Stimulated activated effector memory CD8-positive, alpha-beta T cell treated with anti-CD3 and anti-CD28 coated beads, Interleukin-12 subunit alpha, Interleukin-12 subunit beta, amount 100 ng/mL, for 72 hours (primary cell): Measurements from ENCODE around the gene NPAS3.

ENCODE experiments used
- ATAC-seq: fragments of 150-1000 bp; cut with Tn5 transposase; 2 replicates; pipeline ENCODE4 v1.10.0; 2021
- DNase-seq, 2 donors: peaks; one replicate each; pipeline ENCODE4 v3.0.0; 2021 to 2022; ENCODE audit warnings: low spot score in 2 of 2
- H3K27ac Mint-ChIP-seq: one replicate; pipeline ENCODE4 v1.8.0; 2022; ENCODE audit warnings: mild to moderate bottlenecking, mixed read lengths
- H3K36me3 Mint-ChIP-seq: one replicate; pipeline ENCODE4 v1.8.0; 2022; ENCODE audit warnings: mild to moderate bottlenecking, mixed read lengths
- H3K4me1 Mint-ChIP-seq: one replicate; pipeline ENCODE4 v1.8.0; 2022; ENCODE audit warnings: mixed read lengths
- H3K4me3 Mint-ChIP-seq: one replicate; pipeline ENCODE4 v1.8.0; 2022; ENCODE audit warnings: mild to moderate bottlenecking, mixed read lengths
- H3K9me3 Mint-ChIP-seq: one replicate; pipeline ENCODE4 v1.8.0; 2022; ENCODE audit warnings: mixed read lengths

Gene NPAS3

GRCh38 chr14:33123281-33123680, 184.6 kb downstream of the NPAS3 start:
- Mint-ChIP-seq H3K9me3 (peaks cover 15% of the 10 kb centered on the region), H3K27ac (no peak overlapping the region), H3K4me1 (no peaks in the 10 kb centered on the region), H3K4me3 (no peak overlapping the region), H3K36me3 (no peaks in the 10 kb centered on the region)
- DNase-seq (no peak), ATAC-seq (no peak)

DNA sequence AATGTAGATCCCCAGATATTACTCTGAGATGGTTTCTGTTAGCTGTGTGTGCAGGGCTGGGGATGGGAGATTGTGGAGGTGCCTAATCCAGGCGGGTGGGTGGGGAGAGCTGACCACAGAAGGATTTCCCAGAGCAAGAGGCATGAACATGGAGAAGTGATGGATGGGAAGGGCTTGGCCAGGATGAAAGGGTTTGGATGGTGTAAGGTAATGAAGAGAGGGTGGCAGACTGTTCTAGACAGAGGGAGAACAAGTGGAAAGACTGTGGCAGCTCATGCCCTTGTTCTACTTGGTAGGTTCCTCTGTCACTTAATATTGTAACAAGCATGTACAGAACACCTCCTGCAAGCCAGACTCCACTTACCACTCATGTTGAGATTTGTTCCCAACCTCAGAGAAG, 187.8 kb downstream of the NPAS3 start:
- H3K4me1 Mint-ChIP-seq = no peaks in the 10 kb centered on the region
- no peak for DNase-seq
- H3K4me3 Mint-ChIP-seq = no peak overlapping the region
- no peak for ATAC-seq
- H3K27ac Mint-ChIP-seq = no peak overlapping the region
- H3K36me3 Mint-ChIP-seq = no peaks in the 10 kb centered on the region
- peaks cover 10% of the 10 kb centered on the region for H3K9me3 Mint-ChIP-seq

GRCh38 chr14:33127531-33127930, 188.9 kb downstream of the NPAS3 start:
- ATAC-seq (no peak), DNase-seq (no peak)
- peaks cover 19% of the 10 kb centered on the region for H3K9me3 Mint-ChIP-seq

DNA sequence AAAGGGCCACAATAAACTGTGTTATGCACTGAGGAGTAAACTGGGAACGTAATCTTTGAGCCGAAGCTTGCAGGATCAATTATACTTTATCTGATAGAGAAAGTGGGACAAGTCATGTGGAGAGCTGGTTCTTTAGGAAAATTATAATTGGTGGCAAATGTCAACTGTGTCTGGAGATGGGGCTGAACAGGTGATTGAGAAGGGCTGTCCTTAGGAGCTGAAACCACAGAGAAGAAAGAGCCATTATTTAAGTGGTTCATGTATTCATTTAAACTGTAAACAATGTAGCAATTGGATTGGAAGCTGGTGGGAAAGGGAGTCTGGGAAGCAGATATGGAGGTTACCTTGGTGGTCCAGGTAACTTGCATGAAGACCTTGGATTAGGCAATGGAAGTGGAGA, 193.1 kb downstream of the NPAS3 start:
- Mint-ChIP-seq H3K9me3 (peaks cover 12% of the 10 kb centered on the region), H3K27ac (no peak overlapping the region), H3K4me3 (no peak overlapping the region), H3K36me3 (no peaks in the 10 kb centered on the region), H3K4me1 (no peaks in the 10 kb centered on the region)
- DNase-seq (no peak), ATAC-seq (no peak)

More at GRCh38 chr14:33127531-33127930, 188.9 kb downstream of the NPAS3 start:
- Mint-ChIP-seq H3K27ac (no peak overlapping the region), H3K4me1 (no peaks in the 10 kb centered on the region), H3K4me3 (no peak overlapping the region), H3K36me3 (no peaks in the 10 kb centered on the region)

DNA sequence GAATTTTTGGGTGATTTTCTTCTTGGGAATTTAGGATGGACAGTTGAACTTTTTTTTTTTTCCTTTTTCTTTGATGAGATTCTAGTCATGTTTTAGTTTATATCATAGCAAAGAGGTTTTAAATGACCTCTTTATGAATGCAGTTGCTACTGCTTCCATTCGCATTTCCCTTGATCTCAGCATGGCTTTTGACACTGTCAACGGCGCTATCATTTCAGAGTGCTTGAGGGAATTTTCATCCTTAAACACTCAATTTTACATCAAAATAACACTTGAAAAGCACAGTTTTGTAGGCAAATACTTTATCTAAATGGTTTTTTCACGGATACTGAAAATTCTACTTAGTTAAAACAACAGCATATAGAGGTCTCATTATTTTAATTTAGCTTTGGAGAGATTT, 195.5 kb downstream of the NPAS3 start:
- Mint-ChIP-seq H3K36me3 (no peaks in the 10 kb centered on the region), H3K9me3 (peaks cover 9% of the 10 kb centered on the region), H3K27ac (no peak overlapping the region), H3K4me3 (no peak overlapping the region), H3K4me1 (no peaks in the 10 kb centered on the region)
- ATAC-seq = no peak
- DNase-seq = no peak

GRCh38 chr14:33134975-33135374, 196.3 kb downstream of the NPAS3 start:
- Mint-ChIP-seq H3K27ac (no peak overlapping the region), H3K36me3 (no peaks in the 10 kb centered on the region), H3K9me3 (peaks cover 11% of the 10 kb centered on the region), H3K4me3 (no peak overlapping the region), H3K4me1 (no peaks in the 10 kb centered on the region)
- no peak for DNase-seq
- ATAC-seq = no peak

- H3K4me3 Mint-ChIP-seq = no peak overlapping the region
- H3K27ac Mint-ChIP-seq = no peak overlapping the region
- ATAC-seq = no peak
- peaks cover 14% of the 10 kb centered on the region for H3K9me3 Mint-ChIP-seq
- no peak for DNase-seq
- no peaks in the 10 kb centered on the region for H3K36me3 Mint-ChIP-seq
- H3K4me1 Mint-ChIP-seq = no peaks in the 10 kb centered on the region
Observed at GRCh38 chr14:33150666-33151428, 212.2 kb downstream of the NPAS3 start.

- ATAC-seq (no peak), DNase-seq (no peak)
- Mint-ChIP-seq H3K4me1 (no peaks in the 10 kb centered on the region), H3K9me3 (peaks cover 9% of the 10 kb centered on the region), H3K27ac (no peak overlapping the region), H3K36me3 (no peaks in the 10 kb centered on the region), H3K4me3 (no peak overlapping the region)
Observed at GRCh38 chr14:33163109-33163508, 224.4 kb downstream of the NPAS3 start.

DNA sequence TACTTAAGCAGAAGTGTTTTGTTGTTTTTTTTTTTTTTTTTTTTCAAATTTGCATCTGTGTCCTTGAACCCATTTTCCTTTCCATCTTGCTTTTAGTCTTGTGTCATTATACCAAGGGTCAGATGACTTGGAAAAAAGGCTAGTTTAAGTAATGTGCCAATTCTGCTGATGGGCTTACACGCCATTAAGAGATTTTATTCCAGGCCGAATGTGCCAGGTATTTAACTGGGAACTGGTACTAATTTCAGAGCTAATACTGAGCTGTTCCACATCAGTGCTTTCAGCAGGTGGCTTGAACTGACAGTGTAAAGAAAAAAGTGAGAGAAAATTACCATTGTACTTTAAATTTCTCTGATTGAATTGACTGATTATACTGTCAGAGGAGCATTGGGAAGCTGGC, 224.9 kb downstream of the NPAS3 start:
- Mint-ChIP-seq H3K4me1 (no peaks in the 10 kb centered on the region), H3K9me3 (peaks cover 7% of the 10 kb centered on the region), H3K27ac (no peak overlapping the region), H3K36me3 (no peaks in the 10 kb centered on the region), H3K4me3 (no peak overlapping the region)
- ATAC-seq = no peak
- DNase-seq = no peak

DNA sequence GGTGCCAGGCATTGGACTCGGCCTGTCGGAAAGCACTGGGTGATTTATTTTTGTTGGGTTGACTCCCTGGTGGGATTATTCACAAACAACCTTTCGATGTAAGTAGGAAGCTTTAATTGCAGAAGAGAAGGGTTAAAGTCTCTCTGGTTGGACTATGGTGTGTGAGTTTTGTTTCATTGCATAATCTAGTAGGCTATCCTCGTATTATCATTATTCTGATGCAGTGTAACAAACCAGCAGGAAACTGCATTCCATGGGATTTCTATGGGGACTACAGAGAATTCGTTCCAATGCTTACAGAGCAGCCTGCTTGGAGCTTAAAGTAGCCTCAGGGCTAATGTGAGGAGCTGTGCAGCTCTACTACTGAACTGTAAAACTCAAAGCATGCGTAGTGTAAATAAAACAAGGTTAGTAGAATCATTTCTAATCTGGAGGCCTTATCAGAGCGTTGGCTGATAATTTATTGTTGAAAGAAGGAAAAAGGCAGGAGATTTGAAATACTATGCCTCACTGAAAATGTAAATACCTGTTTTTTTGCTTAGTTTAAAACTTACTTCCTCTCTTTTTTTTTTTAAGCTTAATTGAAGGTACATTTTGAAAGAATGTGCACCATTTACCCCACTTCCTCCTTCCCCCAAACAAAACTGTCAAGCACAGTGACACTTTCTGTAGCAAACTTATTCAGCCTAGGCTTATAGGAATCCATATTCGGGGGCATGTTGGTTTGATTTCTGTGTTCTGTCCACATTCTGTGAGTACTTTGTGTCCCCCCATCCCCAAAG, 226.7 kb downstream of the NPAS3 start:
- H3K36me3 Mint-ChIP-seq = no peaks in the 10 kb centered on the region
- ATAC-seq = no peak
- peaks cover 9% of the 10 kb centered on the region for H3K9me3 Mint-ChIP-seq
- no peak overlapping the region for H3K4me3 Mint-ChIP-seq
- H3K4me1 Mint-ChIP-seq = no peaks in the 10 kb centered on the region
- H3K27ac Mint-ChIP-seq = no peak overlapping the region
- no peak for DNase-seq

DNA sequence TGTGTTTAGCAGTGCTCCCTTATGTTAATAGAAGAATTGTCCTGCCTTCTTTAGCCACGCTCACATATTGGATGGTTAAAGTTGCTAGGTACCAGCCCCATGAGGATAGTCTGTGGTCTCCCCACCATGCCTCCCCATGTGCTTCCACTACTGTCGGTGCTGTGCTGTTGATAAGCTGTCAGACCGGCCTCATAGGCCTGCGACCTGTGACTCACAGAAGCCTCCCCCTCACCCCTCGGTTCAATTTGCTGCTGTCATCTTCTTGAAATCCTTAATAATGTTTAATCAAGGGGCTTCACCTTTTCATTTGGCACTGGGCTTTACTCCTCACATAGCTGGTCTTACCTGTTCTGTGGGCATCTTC, 227.2 kb downstream of the NPAS3 start:
- H3K36me3 Mint-ChIP-seq = no peaks in the 10 kb centered on the region
- ATAC-seq (no peak), DNase-seq (no peak)
- no peaks in the 10 kb centered on the region for H3K4me1 Mint-ChIP-seq
- no peak overlapping the region for H3K27ac Mint-ChIP-seq
- H3K9me3 Mint-ChIP-seq = peaks cover 9% of the 10 kb centered on the region
- H3K4me3 Mint-ChIP-seq = no peak overlapping the region

- H3K4me1 Mint-ChIP-seq = no peaks in the 10 kb centered on the region
- peaks cover 17% of the 10 kb centered on the region for H3K9me3 Mint-ChIP-seq
- ATAC-seq (no peak), DNase-seq (no peak)
- no peaks in the 10 kb centered on the region for H3K36me3 Mint-ChIP-seq
- no peak overlapping the region for H3K4me3 Mint-ChIP-seq
- H3K27ac Mint-ChIP-seq = no peak overlapping the region
Observed at GRCh38 chr14:33175951-33176350, 237.3 kb downstream of the NPAS3 start.

GRCh38 chr14:33184587-33184986, 245.9 kb downstream of the NPAS3 start:
- no peak overlapping the region for H3K4me3 Mint-ChIP-seq
- ATAC-seq = no peak
- DNase-seq = no peak
- peaks cover 6% of the 10 kb centered on the region for H3K9me3 Mint-ChIP-seq
- H3K4me1 Mint-ChIP-seq = no peaks in the 10 kb centered on the region
- H3K27ac Mint-ChIP-seq = no peak overlapping the region
- no peaks in the 10 kb centered on the region for H3K36me3 Mint-ChIP-seq

DNA sequence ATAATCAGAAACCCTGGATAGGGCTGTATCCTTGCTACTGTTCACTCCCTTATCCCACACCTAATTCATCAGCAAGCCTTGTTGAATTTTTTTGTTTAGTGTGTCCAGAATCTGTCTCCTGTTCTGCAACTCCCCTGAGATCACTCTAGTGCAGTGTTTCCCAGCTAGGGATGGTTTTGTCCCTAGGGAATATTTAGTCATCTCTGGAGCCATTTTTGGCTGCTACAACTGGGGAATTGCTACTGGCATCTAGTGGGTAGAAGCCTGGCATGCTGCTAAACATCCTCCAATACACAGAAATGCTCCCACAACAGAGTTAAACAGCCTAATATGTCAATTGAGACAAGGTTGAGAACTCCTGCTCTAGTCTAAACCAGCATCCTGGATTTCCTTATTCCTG, 248.0 kb downstream of the NPAS3 start:
- no peak for ATAC-seq
- H3K4me3 Mint-ChIP-seq = no peak overlapping the region
- no peaks in the 10 kb centered on the region for H3K36me3 Mint-ChIP-seq
- peaks cover 3% of the 10 kb centered on the region for H3K9me3 Mint-ChIP-seq
- DNase-seq = no peak
- H3K27ac Mint-ChIP-seq = no peak overlapping the region
- no peaks in the 10 kb centered on the region for H3K4me1 Mint-ChIP-seq

DNA sequence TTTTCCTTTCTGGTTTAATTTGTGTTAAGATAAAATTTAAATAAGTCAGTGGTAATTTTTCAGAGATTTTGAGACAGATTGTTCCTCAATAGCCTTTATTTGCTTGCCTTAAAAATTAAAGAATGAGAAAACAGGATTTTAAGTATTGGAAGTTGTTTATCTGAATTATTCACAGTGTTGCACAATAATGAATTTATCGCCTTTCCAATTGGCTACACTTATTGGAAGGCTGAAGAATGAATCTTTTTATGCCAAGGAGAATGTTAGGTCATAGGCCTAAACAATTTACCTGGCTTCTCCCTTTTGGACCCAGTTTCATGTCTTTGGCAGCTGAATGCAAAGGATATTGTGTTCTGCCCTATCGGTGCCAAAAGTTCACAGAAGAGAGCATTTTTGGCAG, 250.2 kb downstream of the NPAS3 start:
- Mint-ChIP-seq H3K9me3 (peaks cover 3% of the 10 kb centered on the region), H3K4me3 (no peak overlapping the region), H3K4me1 (no peaks in the 10 kb centered on the region), H3K27ac (no peak overlapping the region), H3K36me3 (no peaks in the 10 kb centered on the region)
- no peak for DNase-seq
- ATAC-seq = no peak

DNA sequence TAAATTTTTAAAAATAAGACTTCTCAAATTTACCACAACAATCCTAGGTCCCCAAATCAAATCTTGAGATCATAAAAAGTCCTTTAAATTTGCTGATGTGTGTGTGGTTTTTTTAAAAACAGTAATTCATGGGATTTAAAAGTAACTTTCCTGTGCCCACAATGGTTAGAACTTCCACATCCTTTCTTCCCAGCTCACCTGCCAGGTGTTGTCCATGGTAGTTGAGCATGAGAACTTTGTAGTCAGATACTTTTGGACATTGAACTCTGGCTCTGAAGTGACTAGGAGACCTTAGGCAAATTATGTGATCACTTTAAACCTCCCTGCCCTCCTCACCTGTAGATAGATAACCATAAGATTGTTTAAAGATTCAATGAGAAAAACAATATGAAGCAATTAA, 253.2 kb downstream of the NPAS3 start:
- ATAC-seq = no peak
- Mint-ChIP-seq H3K36me3 (no peaks in the 10 kb centered on the region), H3K9me3 (peaks cover 6% of the 10 kb centered on the region), H3K4me1 (no peaks in the 10 kb centered on the region), H3K27ac (no peak overlapping the region), H3K4me3 (no peak overlapping the region)
- no peak for DNase-seq
